ENCODE results near the gene CD244.
"Not testable (repeated sequence)": the region's sequence is repeated elsewhere in the genome, so short reads cannot be mapped to it uniquely, and the experiment has no call there.

The CD244 gene

GRCh38 chr1:160891474-160891873 lies 28.8 kb upstream of the CD244 start:
- no peaks in the 10 kb centered on the region for H3K4me1 ChIP-seq (ENCODE audit: control insufficient read depth, insufficient read depth, low read length)
- no peak overlapping the region for H3K9ac ChIP-seq (ENCODE audit: low read length)
- H3K4me3 ChIP-seq (ENCODE audit: low read length) = no peak overlapping the region
- no peaks in the 10 kb centered on the region for H3K9me3 ChIP-seq (ENCODE audit: control insufficient read depth, low read length)
- H3K36me3 ChIP-seq (ENCODE audit: control insufficient read depth, insufficient read depth, low read length) = no peaks in the 10 kb centered on the region
- H3K27me3 ChIP-seq (ENCODE audit: control insufficient read depth, insufficient read depth, low read length) = no peaks in the 10 kb centered on the region

GRCh38 chr1:160888926-160889325 lies 26.2 kb upstream of the CD244 start:
- Histone ChIP-seq H3K4me3 (ENCODE audit: low read length) (no peak overlapping the region), H3K9ac (ENCODE audit: low read length) (no peak overlapping the region), H3K4me1 (ENCODE audit: control insufficient read depth, insufficient read depth, low read length) (no peaks in the 10 kb centered on the region), H3K36me3 (ENCODE audit: control insufficient read depth, insufficient read depth, low read length) (no peaks in the 10 kb centered on the region), H3K27me3 (ENCODE audit: control insufficient read depth, insufficient read depth, low read length) (no peaks in the 10 kb centered on the region), H3K9me3 (ENCODE audit: control insufficient read depth, low read length) (no peaks in the 10 kb centered on the region)

- no peaks in the 10 kb centered on the region for H3K27me3 ChIP-seq (ENCODE audit: control insufficient read depth, insufficient read depth, low read length)
- no peak overlapping the region for H3K9ac ChIP-seq (ENCODE audit: low read length)
- H3K9me3 ChIP-seq (ENCODE audit: control insufficient read depth, low read length) = no peaks in the 10 kb centered on the region
- H3K36me3 ChIP-seq (ENCODE audit: control insufficient read depth, insufficient read depth, low read length) = no peaks in the 10 kb centered on the region
- no peaks in the 10 kb centered on the region for H3K4me1 ChIP-seq (ENCODE audit: control insufficient read depth, insufficient read depth, low read length)
- H3K4me3 ChIP-seq (ENCODE audit: low read length) = no peak overlapping the region
These were observed 24.4 kb upstream of the CD244 start for GRCh38 chr1:160887071-160887470.

- no peaks in the 10 kb centered on the region for H3K4me1 ChIP-seq (ENCODE audit: control insufficient read depth, insufficient read depth, low read length)
- no peak within 1 kb of the TSS for H3K4me3 ChIP-seq (ENCODE audit: low read length)
These were observed 22.4 kb upstream of the CD244 start, which contains the start of gene ITLN1 for GRCh38 chr1:160885042-160885441. Gene ITLN1, minus strand, starts transcription at chr1:160885180. Its CDS starts 303 bp downstream, at chr1:160884877.

GRCh38 chr1:160884579-160884978 lies 21.9 kb upstream of the CD244 start:
- H3K4me3 ChIP-seq (ENCODE audit: low read length) = no peak overlapping the region
- no peaks in the 10 kb centered on the region for H3K36me3 ChIP-seq (ENCODE audit: control insufficient read depth, insufficient read depth, low read length)
- H3K27me3 ChIP-seq (ENCODE audit: control insufficient read depth, insufficient read depth, low read length) = no peaks in the 10 kb centered on the region
- no peaks in the 10 kb centered on the region for H3K9me3 ChIP-seq (ENCODE audit: control insufficient read depth, low read length)
- H3K9ac ChIP-seq (ENCODE audit: low read length) = no peak overlapping the region
- no peaks in the 10 kb centered on the region for H3K4me1 ChIP-seq (ENCODE audit: control insufficient read depth, insufficient read depth, low read length)

More at GRCh38 chr1:160885042-160885441, 22.4 kb upstream of the CD244 start, which contains the start of gene ITLN1:
- no peaks in the 10 kb centered on the region for H3K27me3 ChIP-seq (ENCODE audit: control insufficient read depth, insufficient read depth, low read length)
- H3K36me3 ChIP-seq (ENCODE audit: control insufficient read depth, insufficient read depth, low read length) = no peaks in the 10 kb centered on the region
- H3K9ac ChIP-seq (ENCODE audit: low read length) = no peak within 1 kb of the TSS
- H3K9me3 ChIP-seq (ENCODE audit: control insufficient read depth, low read length) = no peaks in the 10 kb centered on the region

GRCh38 chr1:160883581-160884513 lies 21.2 kb upstream of the CD244 start:
- Histone ChIP-seq H3K9ac (ENCODE audit: low read length) (no peak overlapping the region), H3K9me3 (ENCODE audit: control insufficient read depth, low read length) (no peaks in the 10 kb centered on the region), H3K27me3 (ENCODE audit: control insufficient read depth, insufficient read depth, low read length) (no peaks in the 10 kb centered on the region), H3K4me1 (ENCODE audit: control insufficient read depth, insufficient read depth, low read length) (no peaks in the 10 kb centered on the region), H3K36me3 (ENCODE audit: control insufficient read depth, insufficient read depth, low read length) (no peaks in the 10 kb centered on the region), H3K4me3 (ENCODE audit: low read length) (no peak overlapping the region)

GRCh38 chr1:160882582-160882981 lies 19.9 kb upstream of the CD244 start:
- H3K4me1 ChIP-seq (ENCODE audit: control insufficient read depth, insufficient read depth, low read length) = no peaks in the 10 kb centered on the region
- H3K36me3 ChIP-seq (ENCODE audit: control insufficient read depth, insufficient read depth, low read length) = no peaks in the 10 kb centered on the region
- H3K27me3 ChIP-seq (ENCODE audit: control insufficient read depth, insufficient read depth, low read length) = no peaks in the 10 kb centered on the region
- H3K4me3 ChIP-seq (ENCODE audit: low read length) = no peak overlapping the region
- no peak overlapping the region for H3K9ac ChIP-seq (ENCODE audit: low read length)
- no peaks in the 10 kb centered on the region for H3K9me3 ChIP-seq (ENCODE audit: control insufficient read depth, low read length)

GRCh38 chr1:160881264-160881663 lies 18.6 kb upstream of the CD244 start:
- H3K9ac ChIP-seq (ENCODE audit: low read length); H3K4me3 ChIP-seq (ENCODE audit: low read length); H3K4me1 ChIP-seq (ENCODE audit: control insufficient read depth, insufficient read depth, low read length); H3K36me3 ChIP-seq (ENCODE audit: control insufficient read depth, insufficient read depth, low read length); H3K27me3 ChIP-seq (ENCODE audit: control insufficient read depth, insufficient read depth, low read length); H3K9me3 ChIP-seq (ENCODE audit: control insufficient read depth, low read length): not testable (repeated sequence)

- H3K9ac ChIP-seq (ENCODE audit: low read length) = no peak overlapping the region
- H3K4me3 ChIP-seq (ENCODE audit: low read length) = no peak overlapping the region
- no peaks in the 10 kb centered on the region for H3K9me3 ChIP-seq (ENCODE audit: control insufficient read depth, low read length)
- H3K27me3 ChIP-seq (ENCODE audit: control insufficient read depth, insufficient read depth, low read length) = no peaks in the 10 kb centered on the region
- H3K4me1 ChIP-seq (ENCODE audit: control insufficient read depth, insufficient read depth, low read length) = no peaks in the 10 kb centered on the region
- no peaks in the 10 kb centered on the region for H3K36me3 ChIP-seq (ENCODE audit: control insufficient read depth, insufficient read depth, low read length)
These were observed 17.5 kb upstream of the CD244 start for GRCh38 chr1:160880216-160880615.

- Histone ChIP-seq H3K4me3 (ENCODE audit: low read length) (no peak overlapping the region), H3K36me3 (ENCODE audit: control insufficient read depth, insufficient read depth, low read length) (no peaks in the 10 kb centered on the region), H3K27me3 (ENCODE audit: control insufficient read depth, insufficient read depth, low read length) (no peaks in the 10 kb centered on the region), H3K9me3 (ENCODE audit: control insufficient read depth, low read length) (no peaks in the 10 kb centered on the region), H3K9ac (ENCODE audit: low read length) (no peak overlapping the region), H3K4me1 (ENCODE audit: control insufficient read depth, insufficient read depth, low read length) (peaks cover 5% of the 10 kb centered on the region)
These were observed 16.4 kb upstream of the CD244 start for GRCh38 chr1:160879056-160879455.

GRCh38 chr1:160877221-160877620 lies 14.5 kb upstream of the CD244 start:
- no peaks in the 10 kb centered on the region for H3K36me3 ChIP-seq (ENCODE audit: control insufficient read depth, insufficient read depth, low read length)
- H3K9ac ChIP-seq (ENCODE audit: low read length) = no peak overlapping the region
- peaks cover 5% of the 10 kb centered on the region for H3K4me1 ChIP-seq (ENCODE audit: control insufficient read depth, insufficient read depth, low read length)
- H3K27me3 ChIP-seq (ENCODE audit: control insufficient read depth, insufficient read depth, low read length) = no peaks in the 10 kb centered on the region
- no peaks in the 10 kb centered on the region for H3K9me3 ChIP-seq (ENCODE audit: control insufficient read depth, low read length)
- no peak overlapping the region for H3K4me3 ChIP-seq (ENCODE audit: low read length)

GRCh38 chr1:160876311-160876710 lies 13.6 kb upstream of the CD244 start:
- Histone ChIP-seq H3K4me1 (ENCODE audit: control insufficient read depth, insufficient read depth, low read length) (peaks cover 5% of the 10 kb centered on the region), H3K36me3 (ENCODE audit: control insufficient read depth, insufficient read depth, low read length) (no peaks in the 10 kb centered on the region), H3K9ac (ENCODE audit: low read length) (no peak overlapping the region), H3K27me3 (ENCODE audit: control insufficient read depth, insufficient read depth, low read length) (no peaks in the 10 kb centered on the region), H3K4me3 (ENCODE audit: low read length) (no peak overlapping the region), H3K9me3 (ENCODE audit: control insufficient read depth, low read length) (no peaks in the 10 kb centered on the region)

Measured in mucosa of stomach (tissue), 1 donor.